Heart left ventricle (tissue), 16 donors: ENCODE results near the gene MSLN. TPM values are rescaled to one million over a fixed set of nuclear protein-coding genes. Genes with fewer than 3 reads are reported as not detected.
A peak's percentile ranks its signal among the peaks of the same experiment; 100 is the strongest.

ENCODE experiments used
- ATAC-seq, 4 donors: fragments of 200-7000 bp; cut with Tn5 transposase; one replicate each; pipeline ENCODE4 v1.9.1; 2020 to 2022; ENCODE audit warnings: moderate library complexity in 4 of 4, mild to moderate bottlenecking in 3 of 4, moderate number of reproducible peaks in 1 of 4
- DNase-seq, 5 donors: peaks; one replicate each; pipeline ENCODE4 v3.0.0-alpha.2; 2020
- H3K27ac ChIP-seq, 12 donors: fragments of 200-600 bp; sonication (generic) in 4 of 12; one replicate each; pipeline versions ENCODE4 v1.5.0 to v1.8.0; 2016 to 2022; ENCODE audit warnings: mild to moderate bottlenecking in 2 of 12
- H3K27me3 ChIP-seq, 9 donors: fragments of 200-600 bp; sonication (generic) in 2 of 9; one replicate each; pipeline versions ENCODE4 v1.5.1 to v1.8.0; 2016 to 2022; ENCODE audit warnings: mild to moderate bottlenecking in 3 of 9
- H3K36me3 ChIP-seq, 9 donors: fragments of 200-600 bp; sonication (generic) in 2 of 9; one replicate each; pipeline versions ENCODE4 v1.5.0 to v1.8.0; 2018 to 2022; ENCODE audit warnings: mild to moderate bottlenecking in 2 of 9
- H3K4me1 ChIP-seq, 12 donors: fragments of 200-600 bp; sonication (generic) in 4 of 12; one replicate each; pipeline versions ENCODE4 v1.5.0 to v1.8.0; 2016 to 2022; ENCODE audit warnings: mild to moderate bottlenecking in 3 of 12
- H3K4me3 ChIP-seq, 12 donors: fragments of 200-600 bp; sonication (generic) in 4 of 12; one replicate each; pipeline versions ENCODE4 v1.5.0 to v1.8.0; 2017 to 2022; ENCODE audit warnings: mild to moderate bottlenecking in 9 of 12, moderate library complexity in 4 of 12
- H3K9me3 ChIP-seq, 12 donors: fragments of 200-600 bp; sonication (generic) in 4 of 12; one replicate each; pipeline versions ENCODE4 v1.5.0 to v1.8.0; 2016 to 2022; ENCODE audit warnings: mild to moderate bottlenecking in 1 of 12
- CTCF ChIP-seq, 12 donors: fragments of 200-600 bp; sonication (generic) in 4 of 12; IDR thresholded peaks; one replicate each; pipeline versions ENCODE4 v1.5.0 to v1.8.0; 2018 to 2022; ENCODE audit warnings: antibody characterized with exemption in 12 of 12, mild to moderate bottlenecking in 5 of 12
- POLR2A ChIP-seq, 2 donors: fragments of 450-650 bp; IDR thresholded peaks; one replicate each; pipeline ENCODE4 v1.6.1; 2017; ENCODE audit warnings: antibody characterized with exemption in 2 of 2, mild to moderate bottlenecking in 2 of 2, moderate library complexity in 2 of 2
- WGBS, 4 donors: extraction: QIAGEN DNeasy Blood & Tissue Kit in 2 of 4; methylation state at CpG; one replicate each; pipeline versions ENCODE4 v1.1.5 to v1.1.7; 2013 to 2018; 5-methylcytosine and 5-hydroxymethylcytosine counted together
- intact Hi-C, 10 donors: fragments of 100-400 bp; cut with DNase I; formaldehyde crosslinking; loops; one replicate each; pipeline versions ENCODE4 v1.11.1 to v1.14.2; 2022
- polyA plus RNA-seq, 2 donors: library from polyadenylated mRNA; stranded (reverse); fragments of 200-250 nt; gene quantifications; one replicate each; pipeline ENCODE4 v1.2.3, GENCODE V29; 2013
- total RNA-seq, 9 donors: library from RNA; depleted of rRNA in 2 of 9; stranded (reverse); fragments of >200 nt in 2 of 9; fragmentation: NEBNext Ultra II Directional in 3 of 9; extraction: Animal tissue kit (Norgen Biotek cat#: 25700) in 3 of 9; gene quantifications; one replicate each; pipeline versions ENCODE4 v1.1.0 to v1.2.4, GENCODE V29; 2016 to 2023
- donor health status: ischemic (EF 13 %, LVEDD 7.1; RV severe dilation, severe dysfunction).
- donor health status: healthy with polysubstance abuse.
- donor health status: DM: no; HTN: yes; CAD: no.
- donor health status: DM: no; HTN: no; CAD: no.
- donor health status: ischemic (EF 25% LVEDD 6.9; RV normal size, moderate dysfunction).
- donor health status: ischemic (EF 25% LVEDD 5.7; RV mildly dilated, moderate dysfunction).
- donor health status: healthy.
- donor health status: DM: yes; HTN: yes; CAD: no.
- donor health status: ischemic (EF 35%, LVEDD 5.7; RV mildly dilated, moderate dysfunction).
- donor health status: nonischemic (EF 11% LVEDD 7.7; RV severe dilation, severe dysfunction).
- donor health status: DM: yes; HTN: yes; CAD: no.
- donor health status: PGD.
- donor health status: ischemic (EF 29% LVEDD 5.4; RV normal size, mild dysfunction).
- donor health status: nonischemic (EF 23%, LVEDD 6.1; RV moderate dilation, normal function).

Gene MSLN
- total and polyA plus RNA-seq, 11 donors, result 0.48 to 82.2 (median 0.50) TPM; not detected in 8

- Histone ChIP-seq H3K9me3 (no peaks in the 10 kb centered on the region), H3K4me1 (peaks cover 4 to 18% (median 12%) of the 10 kb centered on the region in 12 donors), H3K27ac (peak overlapping the region in 5 of 12 donors; percentile 82 to 90 (median 85)), H3K36me3 (peaks cover 0 to 39% (median 33%) of the 10 kb centered on the region in 9 donors), H3K4me3 (peak overlapping the region; percentile 76 to 100 (median 97)), H3K27me3 (peaks cover 0 to 21% (median 0%) of the 10 kb centered on the region in 9 donors)
- DNase-seq (peak in 1 of 5 donors; percentile 8), ATAC-seq (no peak)
- WGBS, 4 donors, result 44 to 47% (median 45%) methylated on average over 35 to 38 of the region's 38 CpGs
- intact Hi-C loops, result loop anchor here in 2 of 10 donors (2.0 kb wide), 1 partner anchor 29 kb away; no protein-coding TSS in a partner anchor
- TF ChIP-seq CTCF (IDR thresholded peaks at IDR 0.05) (no peak), POLR2A (IDR thresholded peaks at IDR 0.05) (no peak)
Observed at GRCh38 chr16:739560-740458, 20.7 kb upstream of the MSLN start.

- Histone ChIP-seq H3K27me3 (peaks cover 0 to 27% (median 0%) of the 10 kb centered on the region in 9 donors), H3K27ac (peak overlapping the region in 10 of 12 donors; percentile 74 to 90 (median 80)), H3K4me3 (peak overlapping the region; percentile 76 to 100 (median 97)), H3K4me1 (peaks cover 4 to 18% (median 12%) of the 10 kb centered on the region in 12 donors), H3K9me3 (no peaks in the 10 kb centered on the region), H3K36me3 (peaks cover 0 to 36% (median 27%) of the 10 kb centered on the region in 9 donors)
- TF ChIP-seq CTCF (IDR thresholded peaks at IDR 0.05) (no peak), POLR2A (IDR thresholded peaks at IDR 0.05) (no peak)
- WGBS, 4 donors, result 0 to 10% (median 1%) methylated on average over 4 to 22 of the region's 22 CpGs
- DNase-seq, result no peak
- intact Hi-C loops, result loop anchor here in 2 of 10 donors (2.0 kb wide), 1 partner anchor 30 kb away; no protein-coding TSS in a partner anchor
- ATAC-seq, result peak in 3 of 4 donors; percentile 32 to 42 (median 33)
Observed at GRCh38 chr16:740459-740763, 20.1 kb upstream of the MSLN start.

GRCh38 chr16:740764-741505, 19.6 kb upstream of the MSLN start, which contains the start of gene CIAO3:
Gene CIAO3 (minus strand): TSS chr16:740997. CDS start chr16:740985, 12 bp downstream.
- peak within 1 kb of the TSS in 10 of 12 donors; percentile 74 to 90 (median 80) for H3K27ac ChIP-seq
- WGBS, 4 donors, result 0 to 2% (median 1%) methylated on average over 28 to 79 of the region's 79 CpGs
- peaks cover 0 to 27% (median 0%) of the 10 kb centered on the region in 9 donors for H3K27me3 ChIP-seq
- peaks cover 4 to 18% (median 12%) of the 10 kb centered on the region in 12 donors for H3K4me1 ChIP-seq
- intact Hi-C loops, result loop anchor here in 4 of 10 donors (1.0 to 2.0 kb wide), 3 partner anchors 27 to 30 kb away; no protein-coding TSS in a partner anchor
- TF ChIP-seq POLR2A (IDR thresholded peaks at IDR 0.05), result peak; percentile 10 to 75
- peak; percentile 90 to 100 (median 95) for TF ChIP-seq CTCF (IDR thresholded peaks at IDR 0.05)
- H3K4me3 ChIP-seq, result peak within 1 kb of the TSS; percentile 76 to 100 (median 97)
- H3K36me3 ChIP-seq, result peaks cover 0 to 31% (median 22%) of the 10 kb centered on the region in 9 donors
- H3K9me3 ChIP-seq, result no peaks in the 10 kb centered on the region
- DNase-seq (peak; percentile 89 to 96 (median 92)), ATAC-seq (peak; percentile 61 to 95 (median 94))
